ENCODE results near the gene UBE2G2.

The UBE2G2 gene

GRCh38 chr21:44819283-44820243 lies 17.9 kb upstream of the UBE2G2 start:
- TF ChIP-seq REST (IDR thresholded peaks at IDR 0.05; ENCODE audit: low read depth) = no peak
- TF ChIP-seq NFIC (IDR thresholded peaks at IDR 0.05) = no peak
- TF ChIP-seq TEAD4 (IDR thresholded peaks at IDR 0.05) = no peak
- no peak for TF ChIP-seq CEBPB (IDR thresholded peaks at IDR 0.05)
- TF ChIP-seq TAF1 (IDR thresholded peaks at IDR 0.05; ENCODE audit: low read depth) = no peak
- no peak for TF ChIP-seq FOXM1 (IDR thresholded peaks at IDR 0.05; ENCODE audit: borderline replicate concordance, low read depth)
- TF ChIP-seq MAX (IDR thresholded peaks at IDR 0.05) = no peak
- no peak for TF ChIP-seq CREB1 (IDR thresholded peaks at IDR 0.05; ENCODE audit: low read depth)
- no peak for TF ChIP-seq YY1 (IDR thresholded peaks at IDR 0.05; ENCODE audit: low read depth)

GRCh38 chr21:44818640-44819011 lies 17.0 kb upstream of the UBE2G2 start:
- TF ChIP-seq EGR1 (IDR thresholded peaks at IDR 0.05) = no peak
- no peak for TF ChIP-seq RAD21 (IDR thresholded peaks at IDR 0.05; ENCODE audit: low read depth)
- no peak for TF ChIP-seq REST (IDR thresholded peaks at IDR 0.05; ENCODE audit: low read depth)
- no peak for TF ChIP-seq TCF12 (IDR thresholded peaks at IDR 0.05; ENCODE audit: low read depth)
- TF ChIP-seq TAF1 (IDR thresholded peaks at IDR 0.05; ENCODE audit: low read depth) = no peak
- TF ChIP-seq YY1 (IDR thresholded peaks at IDR 0.05; ENCODE audit: low read depth) = no peak
- no peak for TF ChIP-seq ZBTB7A (IDR thresholded peaks at IDR 0.05; ENCODE audit: low read depth)
- TF ChIP-seq CEBPB (IDR thresholded peaks at IDR 0.05) = no peak
- no peak for TF ChIP-seq NFIC (IDR thresholded peaks at IDR 0.05)
- TF ChIP-seq CREB1 (IDR thresholded peaks at IDR 0.05; ENCODE audit: low read depth) = no peak
- no peak for TF ChIP-seq TEAD4 (IDR thresholded peaks at IDR 0.05)

GRCh38 chr21:44817914-44818639 lies 16.5 kb upstream of the UBE2G2 start, which contains the start of gene SUMO3:
Gene SUMO3, minus strand, starts transcription at chr21:44818062. Its CDS starts 94 bp downstream, at chr21:44817968.
- TF ChIP-seq YY1 (IDR thresholded peaks at IDR 0.05; ENCODE audit: low read depth) (no peak), USF1 (IDR thresholded peaks at IDR 0.05) (peak; percentile 95), RAD21 (IDR thresholded peaks at IDR 0.05; ENCODE audit: low read depth) (no peak), ZBTB7A (IDR thresholded peaks at IDR 0.05; ENCODE audit: low read depth) (peak; percentile 44; the same call in 1 of the 2 replicates), REST (IDR thresholded peaks at IDR 0.05; ENCODE audit: low read depth) (no peak), EP300 (IDR thresholded peaks at IDR 0.05; ENCODE audit: borderline replicate concordance) (no peak), TEAD4 (IDR thresholded peaks at IDR 0.05) (no peak), NFIC (IDR thresholded peaks at IDR 0.05) (no peak; the same call in 1 of the 2 replicates), TAF1 (IDR thresholded peaks at IDR 0.05; ENCODE audit: low read depth) (0 out of 2 replicates have a peak, but pooled peaks have one; percentile 45), FOXM1 (IDR thresholded peaks at IDR 0.05; ENCODE audit: borderline replicate concordance, low read depth) (no peak), MAX (IDR thresholded peaks at IDR 0.05) (no peak; the same call in 1 of the 2 replicates), EGR1 (IDR thresholded peaks at IDR 0.05) (no peak), TCF12 (IDR thresholded peaks at IDR 0.05; ENCODE audit: low read depth) (no peak), CREB1 (IDR thresholded peaks at IDR 0.05; ENCODE audit: low read depth) (no peak)

- TF ChIP-seq REST (IDR thresholded peaks at IDR 0.05; ENCODE audit: low read depth) (no peak), EGR1 (IDR thresholded peaks at IDR 0.05) (peak; percentile 55)
Observed at GRCh38 chr21:44817506-44817880, 15.9 kb upstream of the UBE2G2 start.

Measured in Ishikawa (cell line).